OCI-LY1 (cell line): Measurements from ENCODE around the gene OR11A1.

Experiments
- EZH2 ChIP-seq: fragments of 200-600 bp; sonication (generic), shearing (Covaris generic); IDR thresholded peaks from 2 replicates; pipeline ENCODE4 v1.8.0; 2017; ENCODE audit warnings: borderline replicate concordance, mixed run types, mild to moderate bottlenecking, antibody characterized with exemption, low read length, moderate library complexity, mixed read lengths
- TF ChIP-seq, protein P1 (sequence below): fragments of 200-600 bp; sonication (generic), shearing (Covaris generic); IDR thresholded peaks from 2 replicates; pipeline ENCODE4 v1.5.1; 2017; ENCODE audit warnings: mild to moderate bottlenecking, antibody characterized with exemption, low read length, moderate library complexity, mixed read lengths

DNA sequence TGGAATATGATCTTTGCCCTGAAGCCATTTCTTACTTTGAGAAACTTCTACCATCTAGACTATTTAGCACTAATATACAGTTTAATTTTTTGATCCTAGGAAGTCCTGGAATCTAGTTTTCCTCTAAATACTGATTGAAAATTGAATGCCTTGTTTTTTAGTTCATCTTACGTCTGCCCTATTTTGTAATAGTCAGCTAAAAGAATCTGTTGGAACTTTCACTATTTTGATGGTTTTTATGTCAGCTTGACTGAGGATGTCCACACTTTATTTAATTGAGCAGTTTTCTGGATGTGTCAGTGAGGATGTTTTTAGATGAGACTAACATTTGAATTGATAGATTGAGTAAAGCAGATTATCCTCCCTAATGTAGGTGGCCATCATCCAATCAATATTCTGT lies 53.1 kb downstream of the OR11A1 start:
- TF ChIP-seq, protein P1, sequence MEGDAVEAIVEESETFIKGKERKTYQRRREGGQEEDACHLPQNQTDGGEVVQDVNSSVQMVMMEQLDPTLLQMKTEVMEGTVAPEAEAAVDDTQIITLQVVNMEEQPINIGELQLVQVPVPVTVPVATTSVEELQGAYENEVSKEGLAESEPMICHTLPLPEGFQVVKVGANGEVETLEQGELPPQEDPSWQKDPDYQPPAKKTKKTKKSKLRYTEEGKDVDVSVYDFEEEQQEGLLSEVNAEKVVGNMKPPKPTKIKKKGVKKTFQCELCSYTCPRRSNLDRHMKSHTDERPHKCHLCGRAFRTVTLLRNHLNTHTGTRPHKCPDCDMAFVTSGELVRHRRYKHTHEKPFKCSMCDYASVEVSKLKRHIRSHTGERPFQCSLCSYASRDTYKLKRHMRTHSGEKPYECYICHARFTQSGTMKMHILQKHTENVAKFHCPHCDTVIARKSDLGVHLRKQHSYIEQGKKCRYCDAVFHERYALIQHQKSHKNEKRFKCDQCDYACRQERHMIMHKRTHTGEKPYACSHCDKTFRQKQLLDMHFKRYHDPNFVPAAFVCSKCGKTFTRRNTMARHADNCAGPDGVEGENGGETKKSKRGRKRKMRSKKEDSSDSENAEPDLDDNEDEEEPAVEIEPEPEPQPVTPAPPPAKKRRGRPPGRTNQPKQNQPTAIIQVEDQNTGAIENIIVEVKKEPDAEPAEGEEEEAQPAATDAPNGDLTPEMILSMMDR = no peak
- no peak for TF ChIP-seq EZH2
